IPS DF 4.7 (cell line): Measurements from ENCODE around the gene ARHGEF4.
"Not testable (repeated sequence)": the region's sequence is repeated elsewhere in the genome, so short reads cannot be mapped to it uniquely, and the experiment has no call there.

ENCODE experiments used
- DNase-seq: peaks from one replicate; pipeline ENCODE4 v3.0.0-alpha.2; 2013; ENCODE audit warnings: low spot score; ENCODE audit errors: extremely low read depth

Gene ARHGEF4

GRCh38 chr2:131077182-131077846 lies 240.6 kb downstream of the ARHGEF4 start:
- no peak for DNase-seq

GRCh38 chr2:131077966-131078365 lies 241.3 kb downstream of the ARHGEF4 start:
- no peak for DNase-seq

- not testable (repeated sequence) for DNase-seq
Measured at GRCh38 chr2:131079931-131080330, 243.2 kb downstream of the ARHGEF4 start.

GRCh38 chr2:131081190-131081589 lies 244.5 kb downstream of the ARHGEF4 start:
- no peak for DNase-seq

GRCh38 chr2:131085646-131086045 lies 248.9 kb downstream of the ARHGEF4 start:
- DNase-seq, result no peak

GRCh38 chr2:131092458-131093005 lies 255.8 kb downstream of the ARHGEF4 start:
- DNase-seq, result no peak

GRCh38 chr2:131093006-131093695 lies 256.4 kb downstream of the ARHGEF4 start, which contains the start of gene FAM168B:
Gene FAM168B (minus strand): TSS chr2:131093460. CDS start chr2:131082646, 10,814 bp downstream.
- DNase-seq, result no peak

- DNase-seq, result no peak
Measured at GRCh38 chr2:131093696-131094462, 257.2 kb downstream of the ARHGEF4 start.

- DNase-seq, result no peak
Measured at GRCh38 chr2:131094463-131095281, 258.0 kb downstream of the ARHGEF4 start.
